GM19455 (cell line): ENCODE measurements around the gene RBM19.
"Not testable (repeated sequence)": the region's sequence is repeated elsewhere in the genome, so short reads cannot be mapped to it uniquely, and the experiment has no call there.

ENCODE experiments used
- ATAC-seq: cut with Tn5 transposase; IDR thresholded peaks from one replicate; pipeline ENCODE4 v1.9.1; 2021; ENCODE audit not compliant: unreplicated experiment

The RBM19 gene

GRCh38 chr12:113815031-113815430 lies 151.1 kb downstream of the RBM19 start:
- no peak for ATAC-seq

DNA sequence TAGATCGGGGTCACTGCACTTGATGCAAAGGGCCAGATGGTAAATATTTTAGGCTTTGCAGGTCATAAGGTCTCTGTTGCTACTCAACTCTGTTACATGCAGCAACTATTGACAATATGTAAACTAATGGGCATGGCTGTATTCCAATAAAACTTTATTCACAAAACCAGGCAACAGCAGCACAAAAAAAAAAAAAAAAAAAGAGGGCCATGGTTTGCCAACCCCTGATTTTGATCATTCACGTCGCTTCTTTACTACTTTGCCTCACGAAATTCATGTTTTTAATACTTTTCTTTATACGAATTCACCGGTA lies 152.9 kb downstream of the RBM19 start:
- no peak for ATAC-seq

DNA sequence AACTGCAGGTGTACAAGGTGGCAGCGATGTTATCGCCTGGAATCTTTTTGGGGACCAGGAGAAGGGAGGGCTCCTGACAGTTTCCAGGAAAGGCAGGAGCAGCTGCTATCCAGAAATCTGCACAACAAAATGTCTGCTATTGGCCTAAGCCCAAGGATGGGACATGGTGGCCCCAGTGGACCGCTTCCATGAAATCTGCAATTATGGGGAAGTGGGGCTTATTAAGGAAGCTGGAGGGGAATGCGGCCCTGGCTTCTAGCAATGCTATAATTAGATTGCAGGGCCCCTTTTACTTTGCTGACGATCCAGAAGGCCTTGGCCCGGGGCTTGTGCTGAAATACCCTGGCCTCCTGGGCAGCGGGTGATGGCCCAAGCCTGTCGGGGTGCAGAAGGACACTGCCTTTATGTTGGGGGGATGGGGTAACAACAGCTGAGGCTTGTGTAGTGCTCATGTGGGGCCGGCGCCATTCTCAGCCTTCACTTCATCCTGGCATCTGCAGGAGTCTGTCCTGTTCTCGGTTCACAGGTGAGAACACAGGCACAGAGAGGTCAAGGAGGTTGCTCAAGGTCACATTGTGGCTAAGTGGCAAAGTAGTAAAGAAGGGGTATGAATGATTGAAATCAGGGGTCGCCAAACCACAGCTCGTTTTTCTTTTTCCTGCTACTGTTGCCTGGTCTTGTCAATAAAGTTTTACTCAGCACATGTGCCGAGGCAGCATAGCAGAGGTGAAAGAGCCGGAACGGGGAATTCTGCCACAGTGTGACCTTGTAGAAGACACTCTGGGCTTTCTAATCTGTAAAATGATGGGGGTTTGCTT lies 153.5 kb downstream of the RBM19 start:
- ATAC-seq, result no peak

DNA sequence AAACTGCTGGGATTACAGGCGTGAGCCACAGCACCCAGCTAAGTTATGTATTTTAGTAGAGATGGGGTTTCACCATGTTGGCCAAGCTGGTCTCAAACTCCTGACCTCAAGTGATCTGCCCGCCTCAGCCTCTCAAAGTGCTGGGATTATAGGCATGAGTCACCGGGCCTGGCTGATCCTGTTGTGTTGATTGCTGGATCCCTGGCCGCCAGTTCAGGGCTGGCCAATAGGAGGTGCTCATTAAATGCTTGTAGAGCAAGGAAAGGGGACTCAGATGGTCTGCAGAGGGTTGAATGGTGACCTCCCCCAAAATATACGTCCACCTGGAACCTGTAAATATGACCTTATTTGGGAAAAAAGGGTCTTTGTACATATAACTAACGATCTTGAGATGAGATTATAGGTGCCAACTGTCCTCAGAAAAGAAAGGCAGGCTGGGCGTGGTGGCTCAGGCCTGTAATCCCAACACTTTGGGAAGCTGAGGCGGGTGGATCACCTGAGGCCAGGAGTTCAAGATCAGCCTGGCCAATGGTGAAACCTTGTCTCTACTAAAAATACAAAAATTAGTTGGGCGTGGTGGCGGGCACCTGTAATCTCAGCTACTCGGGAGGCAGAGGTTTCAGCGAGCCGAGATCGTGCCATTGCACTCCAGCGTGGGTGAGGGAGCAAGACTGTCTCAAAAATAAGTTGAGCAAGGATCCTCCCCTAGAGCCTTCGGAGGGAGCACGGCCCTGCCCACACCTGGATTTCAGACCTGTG lies 156.5 kb downstream of the RBM19 start:
- ATAC-seq, result not testable (repeated sequence)

- no peak for ATAC-seq
Observed at GRCh38 chr12:113808095-113808951, 157.8 kb downstream of the RBM19 start.

GRCh38 chr12:113805673-113806072 lies 160.5 kb downstream of the RBM19 start:
- ATAC-seq, result no peak

DNA sequence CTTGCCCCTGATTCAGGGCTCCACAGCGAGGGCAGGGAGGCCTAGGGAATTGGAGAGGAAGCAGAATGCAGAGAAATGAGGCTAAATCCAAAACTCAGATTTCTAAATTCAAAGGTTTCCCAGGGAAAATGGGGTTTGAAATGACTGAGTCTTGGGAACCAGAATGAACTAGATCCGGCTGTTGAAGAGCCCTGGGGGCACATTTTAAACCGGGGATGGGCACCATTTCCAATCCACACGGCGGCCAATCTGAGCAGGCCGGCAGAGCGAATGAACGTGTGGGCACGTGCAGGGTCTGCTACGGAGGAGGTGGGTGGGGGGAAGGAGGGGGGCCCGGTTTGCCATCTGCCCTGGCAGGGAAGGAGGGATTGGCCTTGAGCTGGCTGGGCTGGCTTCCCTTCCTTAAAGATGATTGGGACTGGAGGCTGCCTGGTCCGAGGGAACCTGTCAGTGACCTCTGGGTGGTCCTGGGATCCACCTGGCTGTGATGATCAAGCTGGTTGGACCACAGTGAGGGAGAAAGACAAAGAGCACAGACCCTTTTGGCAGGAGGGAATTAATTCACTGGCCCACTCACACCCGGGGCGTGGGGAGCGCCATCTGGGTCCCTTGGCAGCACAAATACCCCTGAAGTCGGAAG lies 161.0 kb downstream of the RBM19 start:
- no peak for ATAC-seq

GRCh38 chr12:113803759-113804140 lies 162.4 kb downstream of the RBM19 start:
- ATAC-seq, result no peak

DNA sequence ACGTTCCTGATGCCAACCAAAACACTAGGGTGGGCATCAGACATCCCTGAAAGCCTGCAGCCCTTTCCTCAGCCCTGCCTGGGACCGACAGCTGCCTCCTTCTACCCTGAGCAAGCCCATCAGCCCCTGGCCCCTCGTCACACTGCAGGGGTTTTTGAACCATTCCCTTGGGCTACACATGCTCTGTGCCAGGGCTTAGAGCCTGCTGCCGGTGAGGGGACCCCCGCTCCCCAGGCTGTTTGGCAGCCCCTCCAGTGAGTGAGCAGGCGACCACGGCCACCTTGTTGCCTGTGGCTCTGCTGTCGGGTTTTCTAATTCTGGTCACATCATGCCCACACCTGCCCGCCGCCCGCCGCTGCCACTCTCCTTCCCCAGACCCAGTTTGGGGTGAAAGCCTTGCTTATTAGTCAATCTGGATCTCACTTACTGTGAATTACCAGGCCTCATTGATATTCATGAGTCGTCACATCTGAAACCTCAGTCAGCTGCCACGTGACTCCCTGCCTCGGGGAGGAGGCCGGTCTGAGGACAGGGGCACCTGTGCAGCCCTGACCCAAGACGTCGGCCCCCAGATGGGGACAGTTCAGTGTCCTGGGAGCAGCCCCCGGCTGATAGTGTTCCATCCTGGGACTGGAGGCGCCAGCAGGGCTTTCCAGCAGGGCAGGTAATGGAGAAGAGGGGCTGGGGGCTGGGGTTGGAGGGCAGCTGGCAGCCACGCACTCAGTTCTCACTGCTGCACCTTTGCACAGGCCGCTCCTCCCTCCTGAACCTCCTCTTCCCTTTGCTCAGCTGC lies 163.0 kb downstream of the RBM19 start:
- ATAC-seq, result no peak

DNA sequence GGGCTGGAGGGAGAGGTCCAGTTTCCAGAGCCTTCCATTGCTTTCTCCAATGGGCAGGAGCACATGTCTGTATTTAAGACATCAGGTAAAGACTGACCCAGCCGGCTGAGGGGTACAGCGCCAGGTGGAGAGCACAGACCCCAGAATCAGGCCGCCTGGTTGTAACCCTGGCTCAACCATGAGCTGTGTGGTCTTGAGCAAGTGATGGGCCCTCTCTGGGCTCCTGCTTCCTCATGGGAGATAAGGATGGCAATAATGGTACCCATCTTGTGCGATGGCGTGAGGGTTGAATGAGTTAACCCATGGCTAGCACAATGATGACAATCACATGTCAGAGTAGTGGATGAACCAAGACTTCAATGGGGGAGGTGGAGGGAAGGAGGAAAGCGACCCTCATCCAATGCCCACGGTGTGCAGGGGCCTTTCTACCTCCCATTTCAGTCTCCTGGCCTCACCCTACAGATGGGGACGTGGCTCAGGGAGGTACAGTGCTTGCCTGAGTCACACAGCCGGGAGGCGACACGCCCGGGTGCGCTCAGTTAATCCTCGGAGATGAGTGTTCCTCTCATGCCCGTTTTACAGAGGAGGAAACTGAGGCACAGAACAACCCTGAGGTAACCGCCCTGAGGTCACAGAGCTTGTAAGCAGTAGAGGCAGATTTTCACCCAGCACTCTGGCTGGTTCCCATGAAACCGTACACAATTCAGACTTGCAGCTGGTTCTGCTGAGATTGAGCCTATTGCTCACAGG lies 163.9 kb downstream of the RBM19 start:
- no peak for ATAC-seq

- no peak for ATAC-seq
Observed at GRCh38 chr12:113800201-113800600, 165.9 kb downstream of the RBM19 start.

- ATAC-seq, result no peak
Observed at GRCh38 chr12:113798552-113798951, 167.6 kb downstream of the RBM19 start.

GRCh38 chr12:113797535-113797868 lies 168.6 kb downstream of the RBM19 start:
- ATAC-seq, result no peak

DNA sequence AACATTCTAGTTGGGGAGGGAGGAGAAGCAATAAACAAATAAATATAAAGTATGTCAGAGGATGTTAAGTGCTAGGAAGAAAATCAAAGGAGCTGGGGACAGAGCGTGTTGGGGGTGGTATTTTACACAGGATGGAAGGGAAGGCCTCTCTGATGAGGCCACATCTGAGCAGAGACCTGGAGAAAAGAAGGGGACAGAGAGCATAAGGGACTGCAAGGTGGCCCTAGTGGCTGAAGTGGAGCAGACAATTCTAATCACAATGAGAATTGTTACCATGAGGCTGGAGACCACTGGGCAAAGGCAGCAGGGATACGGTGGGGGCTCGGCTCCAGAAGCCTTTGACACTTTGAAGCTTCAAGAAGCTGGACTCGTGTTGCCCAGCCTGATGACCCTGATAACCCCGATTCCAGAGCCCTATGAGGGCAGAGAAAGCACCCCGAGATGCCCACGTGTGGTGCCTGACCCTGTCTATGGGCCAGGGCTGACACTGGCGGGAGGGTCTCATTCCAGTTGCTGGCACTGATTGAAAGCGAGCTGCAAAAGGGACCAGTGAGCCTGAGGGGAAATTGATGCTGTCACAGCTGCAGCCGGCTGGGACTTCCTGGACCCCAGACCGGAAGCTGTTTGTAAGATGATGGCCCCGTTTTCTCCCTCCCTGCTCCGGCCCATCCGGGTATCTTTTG lies 169.1 kb downstream of the RBM19 start:
- no peak for ATAC-seq

- ATAC-seq, result no peak
Observed at GRCh38 chr12:113796066-113796827, 169.9 kb downstream of the RBM19 start.

DNA sequence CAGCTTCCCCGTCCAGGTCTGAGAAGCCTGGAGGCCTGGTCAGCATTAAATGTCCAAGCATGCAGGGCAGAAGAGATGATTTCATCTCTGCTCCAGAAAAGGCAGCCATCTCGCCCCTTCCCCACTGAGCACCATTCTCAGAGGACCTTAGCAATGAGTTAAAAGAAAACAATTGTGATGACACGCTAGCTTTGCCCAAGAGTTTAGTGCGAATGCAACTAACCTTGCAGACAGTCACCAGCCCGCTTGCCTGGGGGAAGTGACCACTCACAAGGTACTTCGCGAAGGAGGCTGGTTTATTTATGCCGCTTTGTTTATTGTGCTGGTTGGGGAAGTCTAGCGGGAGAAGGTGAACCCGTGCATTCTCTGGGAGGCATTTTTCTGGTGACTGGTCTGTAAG lies 170.7 kb downstream of the RBM19 start:
- ATAC-seq, result no peak

DNA sequence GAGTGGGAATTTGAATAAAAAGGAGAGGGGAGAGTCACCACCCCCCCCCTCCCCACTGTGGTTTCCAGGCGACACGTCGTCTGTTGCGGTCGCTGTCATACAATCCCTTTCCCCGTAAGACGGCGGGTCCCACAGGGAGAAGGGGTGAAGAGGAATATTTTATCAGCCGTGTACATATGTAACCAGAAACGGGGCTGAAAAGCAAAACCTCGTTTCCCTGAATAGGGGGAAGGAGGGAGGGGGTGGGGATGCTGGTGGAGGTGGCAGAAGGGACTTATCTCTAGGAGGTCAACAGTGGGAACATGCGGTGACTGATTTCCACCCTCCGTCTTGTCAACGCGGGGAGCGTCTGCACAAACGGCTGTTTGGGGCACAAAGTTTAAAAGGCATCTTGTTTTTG lies 171.4 kb downstream of the RBM19 start:
- ATAC-seq, result no peak

DNA sequence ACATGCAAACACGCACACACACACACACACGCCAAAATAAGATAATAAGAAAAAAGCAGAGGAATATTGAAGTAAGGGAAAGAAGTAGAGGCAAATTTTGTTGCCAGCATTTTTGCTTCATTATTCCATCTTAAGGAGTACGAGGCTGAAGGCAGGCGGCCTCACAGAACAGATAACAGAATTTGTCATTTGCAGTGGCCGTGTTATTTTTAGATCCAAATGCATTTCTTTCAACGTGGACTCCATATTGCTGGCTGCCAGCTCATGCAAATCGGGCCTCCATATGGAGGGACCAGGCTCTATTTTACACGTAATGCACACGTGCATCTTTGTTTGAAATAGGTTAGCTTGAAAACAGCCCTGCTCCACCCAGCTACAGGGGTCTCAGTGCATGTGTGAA lies 172.9 kb downstream of the RBM19 start:
- no peak for ATAC-seq

GRCh38 chr12:113792450-113792849 lies 173.7 kb downstream of the RBM19 start:
- ATAC-seq, result no peak
